K562 (cell line): Measurements from ENCODE around the gene C12orf75. TPM values are rescaled to one million over a fixed set of nuclear protein-coding genes. Genes with fewer than 3 reads are reported as not detected.
"Not testable (repeated sequence)": the region's sequence is repeated elsewhere in the genome, so short reads cannot be mapped to it uniquely, and the experiment has no call there.

Source experiments
- ATAC-seq: fragments of 200-7000 bp; cut with Tn5 transposase; 3 replicates; pipeline ENCODE4 v1.9.1; 2020; ENCODE audit warnings: moderate library complexity
- BruUV-seq: library from RNA; stranded (reverse); fragments of 400-500 nt; replicated peaks from 2 replicates; lab custom pipeline; 2021; lab: Mats Ljungman, UMichigan
- CTCF ChIA-PET: fragments of 300-600 bp; formaldehyde crosslinking; extraction: SDS; loops from one replicate; lab custom pipeline; 2021; ENCODE audit warnings: low intra/inter-chr PET ratio; lab: Yijun Ruan, JAX
- POLR2A ChIA-PET: fragments of 300-600, 350-650 bp; sonication (Branson Sonifier 250); formaldehyde crosslinking; extraction: SDS; loops from one replicate; lab custom pipeline; 2021; ENCODE audit warnings: antibody characterized with exemption, inconsistent platforms; lab: Yijun Ruan, JAX
- DNase-seq, 4 experiments: peaks; one replicate each; pipeline versions ENCODE4 v3.0.0 to v3.0.0-alpha.2; 2011 to 2018; ENCODE audit warnings: low spot score in 3 of 4, mixed read lengths in 3 of 4; ENCODE audit errors: extremely low read depth in 1 of 4
- FAIRE-seq: peaks from 2 replicates; lab custom pipeline; 2011; peaks lifted over from hg19 to GRCh38; lab: Jason Lieb, UNC
- H2AFZ ChIP-seq: 2 replicates; pipeline ENCODE4 v1.6.0; 2011; ENCODE audit warnings: low read depth, low read length, control low read depth, inconsistent platforms
- H3K27ac ChIP-seq: fragments of 200-600 bp; 3 replicates; pipeline ENCODE4 v1.8.0; 2011; ENCODE audit warnings: low read depth, mild to moderate bottlenecking, control low read depth, inconsistent platforms, low read length, moderate library complexity, mixed read lengths; ENCODE audit errors: extremely low read depth
- H3K27me3 ChIP-seq, 2 experiments: fragments of 300-600 bp in 1 of 2; 2 replicates in 1 of 2; 3 replicates in 1 of 2; pipeline versions ENCODE4 v1.6.0 to v1.8.0; 2011; ENCODE audit warnings: inconsistent platforms in 2 of 2, low read length in 2 of 2, mild to moderate bottlenecking in 1 of 2, mixed read lengths in 1 of 2, moderate library complexity in 1 of 2; ENCODE audit not compliant: control insufficient read depth in 2 of 2, insufficient read depth in 2 of 2
- H3K36me3 ChIP-seq: fragments of 300-600 bp; 3 replicates; pipeline ENCODE4 v1.8.0; 2011; ENCODE audit warnings: mild to moderate bottlenecking, low read length, inconsistent platforms; ENCODE audit not compliant: control insufficient read depth, insufficient read depth
- H3K4me1 ChIP-seq, 2 experiments: fragments of 200-600 bp in 1 of 2; replicated peaks in 1 of 2; 2 replicates in 1 of 2; 3 replicates in 1 of 2; pipeline versions ENCODE4 v1.5.1 to v1.8.0; 2011; ENCODE audit warnings: inconsistent platforms in 2 of 2, low read length in 2 of 2, mild to moderate bottlenecking in 1 of 2, mixed read lengths in 1 of 2, moderate library complexity in 1 of 2; ENCODE audit not compliant: control insufficient read depth in 2 of 2, insufficient read depth in 2 of 2
- H3K4me2 ChIP-seq: 2 replicates; pipeline ENCODE4 v1.6.1; 2011; ENCODE audit warnings: low read length, control low read depth, inconsistent platforms, mixed read lengths; ENCODE audit not compliant: insufficient read depth
- H3K4me3 ChIP-seq: fragments of 200-600 bp; sonication (generic), shearing (Covaris generic); 2 replicates; pipeline ENCODE4 v1.5.1; 2016; ENCODE audit warnings: control low read depth, inconsistent platforms
- H3K79me2 ChIP-seq: fragments of 200-600 bp; 3 replicates; pipeline ENCODE4 v1.8.0; 2011; ENCODE audit warnings: low read length, inconsistent platforms; ENCODE audit not compliant: control insufficient read depth, insufficient read depth
- H3K9ac ChIP-seq, 2 experiments: 2 replicates each; pipeline versions ENCODE4 v1.6.0 to v1.6.1; 2011; ENCODE audit warnings: low read depth in 2 of 2, low read length in 2 of 2, control low read depth in 1 of 2, inconsistent platforms in 1 of 2, mild to moderate bottlenecking in 1 of 2, mixed read lengths in 1 of 2; ENCODE audit not compliant: insufficient read depth in 1 of 2
- H3K9me1 ChIP-seq: one replicate; pipeline ENCODE4 v1.6.0; 2011; ENCODE audit warnings: inconsistent platforms, mild to moderate bottlenecking, low read length, moderate library complexity; ENCODE audit not compliant: control insufficient read depth, insufficient read depth
- H3K9me3 ChIP-seq: replicated peaks from 2 replicates; pipeline ENCODE4 v1.5.1; 2011; ENCODE audit warnings: low read depth, low read length, inconsistent platforms; ENCODE audit not compliant: control insufficient read depth, insufficient read depth
- H4K20me1 ChIP-seq: replicated peaks from 2 replicates; pipeline ENCODE4 v1.6.1; 2011; ENCODE audit warnings: low read length, inconsistent platforms, mixed read lengths; ENCODE audit not compliant: control insufficient read depth, insufficient read depth
- BRF1 ChIP-seq: IDR thresholded peaks from 3 replicates; pipeline ENCODE4 v1.6.1; 2011; ENCODE audit warnings: borderline replicate concordance, mild to moderate bottlenecking; ENCODE audit not compliant: insufficient read length; ENCODE audit errors: extremely low read depth
- FOXP1 ChIP-seq: sonication (generic); formaldehyde crosslinking; IDR thresholded peaks from 2 replicates; pipeline ENCODE4 v1.8.0; 2022; ENCODE audit warnings: mild to moderate bottlenecking, missing genetic modification reagents
- GABPB1 ChIP-seq: sonication (generic); formaldehyde crosslinking; IDR thresholded peaks from 2 replicates; pipeline ENCODE4 v1.8.0; 2022; ENCODE audit warnings: mild to moderate bottlenecking, missing genetic modification reagents
- PRDM10 ChIP-seq: fragments of 450-650 bp; IDR thresholded peaks from 2 replicates; pipeline ENCODE4 v1.6.1; 2018; ENCODE audit not compliant: partially characterized antibody
- RUNX1 ChIP-seq: sonication (generic); IDR thresholded peaks from 2 replicates; pipeline ENCODE4 v1.6.1; 2016; ENCODE audit warnings: antibody characterized with exemption, low read depth
- ZNF280A ChIP-seq: fragments of 450-650 bp; IDR thresholded peaks from 2 replicates; pipeline ENCODE4 v1.6.1; 2018; ENCODE audit warnings: mild to moderate bottlenecking, low read depth; ENCODE audit not compliant: partially characterized antibody
- ZNF75A ChIP-seq: fragments of 450-650 bp; formaldehyde crosslinking; IDR thresholded peaks from 2 replicates; pipeline ENCODE4 v1.4.0; 2020; ENCODE audit warnings: mild to moderate bottlenecking
- WGBS: fragments of 100-300 bp; shearing (Covaris generic); methylation state at CpG from one replicate; pipeline ENCODE4 v1.1.6; 2016; ENCODE audit warnings: low coverage, mixed read lengths; ENCODE audit not compliant: insufficient coverage; ENCODE audit errors: missing lambda C conversion rate; 5-methylcytosine and 5-hydroxymethylcytosine counted together
- in situ Hi-C: fragments of 300-500 bp; cut with MboI; formaldehyde crosslinking; loops from 4 replicates; pipeline ENCODE4 v1.15.0; 2018; ENCODE audit warnings: inconsistent platforms, mixed read lengths
- intact Hi-C: fragments of 100-400 bp; cut with micrococcal nuclease; formaldehyde crosslinking; loops from 2 replicates; pipeline ENCODE4 v1.14.2; 2022
- polyA plus RNA-seq, 8 experiments: library from polyadenylated mRNA; depleted of rRNA in 4 of 8; stranded (reverse) in 5 of 8; unstranded in 3 of 8; fragments of >200 nt; fragmentation: Nextera tagmentation in 2 of 8; fragmentation: Illumina TruSeq in 1 of 8; extraction: Ambion mirVana in 2 of 8; extraction: Trizol in 1 of 8; gene quantifications; 2 replicates each; pipeline versions ENCODE4 v1.2.1 to v1.2.3, GENCODE V29; 2011 to 2014; ENCODE audit warnings: inconsistent platforms in 1 of 8, missing spikeins in 1 of 8
- total RNA-seq, 7 experiments: library from RNA; depleted of rRNA in 6 of 7; stranded (reverse); fragments of >200 nt in 6 of 7; fragmentation: Illumina TruSeq in 2 of 7; extraction: Trizol in 2 of 7; gene quantifications; 2 replicates each; pipeline versions ENCODE4 v1.2.1 to v1.2.3, GENCODE V29; 2011 to 2021; ENCODE audit warnings: low replicate concordance in 1 of 7

C12orf75 gene
- total and polyA plus RNA-seq, 9 of the 15 experiments (the other 6 are each of a cell fraction or from before 2014, with no cell fraction given), result 0.06 to 0.82 (median 0.26) TPM; not detected in 3

GRCh38 chr12:105313755-105314154 lies 16.7 kb upstream of the C12orf75 start:
- CTCF ChIA-PET, result not testable (repeated sequence)

GRCh38 chr12:105315130-105315529 lies 15.4 kb upstream of the C12orf75 start:
- H3K79me2 ChIP-seq, result no peaks in the 10 kb centered on the region
- POLR2A ChIA-PET, result interaction anchor here (0.5 kb wide), 1 partner anchor 1398 kb away, joined by 3 read pairs; no protein-coding TSS in a partner anchor
- intact Hi-C loops, result no loop called here
- no TSS peak for BruUV-seq
- no peaks in the 10 kb centered on the region for H3K36me3 ChIP-seq
- 0% methylated on average over 2 of the region's 2 CpGs for WGBS
- H3K27ac ChIP-seq, result no peak overlapping the region
- CTCF ChIA-PET, result no interaction called here
- H3K9me1 ChIP-seq, result no peaks in the 10 kb centered on the region
- no peak for FAIRE-seq
- H2AFZ ChIP-seq, result no peak overlapping the region
- DNase-seq, result no peak
- H3K9ac ChIP-seq, result no peak overlapping the region
- H3K27me3 ChIP-seq, result peaks cover 0 to 9% of the 10 kb centered on the region in 2 experiments; a peak in 2 of 5 replicates
- H3K4me3 ChIP-seq, result no peak overlapping the region
- H3K9me3 ChIP-seq, result no peaks in the 10 kb centered on the region
- ATAC-seq, result no peak
- no peaks in the 10 kb centered on the region for H3K4me1 ChIP-seq
- in situ Hi-C loops, result no loop called here
- H4K20me1 ChIP-seq, result no peaks in the 10 kb centered on the region
- H3K4me2 ChIP-seq, result no peak overlapping the region
- TF ChIP-seq GABPB1 (CRISPR knock-in tag) (no peak), BRF1 (no peak), PRDM10 (no peak), RUNX1 (no peak), FOXP1 (CRISPR knock-in tag) (no peak), ZNF75A (CRISPR knock-in tag) (no peak)

More at GRCh38 chr12:105313755-105314154, 16.7 kb upstream of the C12orf75 start:
- POLR2A ChIA-PET, intact Hi-C loops, DNase-seq, H2AFZ ChIP-seq, H3K9me3 ChIP-seq, H3K9me1 ChIP-seq, H3K4me1 ChIP-seq, H3K9ac ChIP-seq, in situ Hi-C loops, H3K27ac ChIP-seq, H3K79me2 ChIP-seq, BruUV-seq, FAIRE-seq, H3K4me3 ChIP-seq, H4K20me1 ChIP-seq, H3K4me2 ChIP-seq, H3K27me3 ChIP-seq, H3K36me3 ChIP-seq, ATAC-seq: not testable (repeated sequence)
- under 1% methylated on average over 7 of the region's 8 CpGs for WGBS
- TF ChIP-seq ZNF280A, result peak; percentile 30
